ENCODE results near the gene NPAT. TPM values are rescaled to one million over a fixed set of nuclear protein-coding genes. Genes with fewer than 3 reads are reported as not detected.

NPAT gene
- total RNA-seq, 4 donors from 2014 or later = 5.4 to 10.6 (median 7.5) TPM

DNA sequence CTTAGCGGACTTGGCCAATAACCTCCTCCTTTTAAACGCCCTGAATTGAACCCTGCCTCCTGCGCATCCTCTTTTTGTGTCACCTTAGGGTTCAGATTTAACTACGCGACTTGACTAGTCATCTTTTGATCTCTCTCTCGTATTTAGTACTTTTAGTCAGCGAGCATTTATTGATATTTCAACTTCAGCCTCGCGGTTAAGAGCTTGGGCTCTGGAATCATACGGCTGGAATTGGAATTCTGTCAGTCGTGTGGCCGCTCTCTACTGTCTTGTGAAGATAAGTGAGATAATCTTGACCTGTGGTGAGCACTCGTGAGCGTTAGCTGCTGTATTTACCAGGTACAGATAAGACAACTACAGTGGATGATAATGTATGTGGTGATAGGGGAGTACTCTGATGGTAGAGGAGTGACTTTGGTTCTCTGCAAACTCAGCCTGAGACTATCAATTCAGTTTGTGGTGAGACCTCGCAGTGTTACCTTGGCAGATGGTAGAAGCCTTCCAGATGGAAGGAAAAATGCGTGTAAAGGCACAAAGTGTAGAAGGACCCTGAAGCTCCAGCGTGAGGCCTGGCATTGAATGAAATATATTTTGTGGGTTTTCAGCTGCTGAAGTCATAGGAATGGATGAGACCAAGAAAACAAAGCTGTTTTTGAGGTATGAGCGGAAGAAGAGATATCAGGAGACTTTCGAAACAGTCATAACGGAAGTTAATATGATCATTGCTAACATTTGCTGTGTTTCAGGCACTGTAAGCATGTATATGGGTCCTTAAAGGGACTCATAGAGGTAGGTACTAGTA is 1.1 kb upstream of the NPAT start:
- in situ Hi-C loops (cut with MboI; ENCODE audit: low sequenced_read_pairs in 4 of 4) (loop anchor here in 2 of 4 donors (5.0 to 10.0 kb wide), 3 partner anchors 99 to 244 kb away; partner anchors contain the start of genes ACAT1 (in 2 of the 2), C11orf65 (in 1 of the 2) and CUL5 (in 1 of the 2)), intact Hi-C loops (cut with DNase I; ENCODE audit: low total_unique reads) (loop anchor here (2.0 to 10.0 kb wide), 5 partner anchors 243 to 769 kb away; partner anchors contain the start of genes ALKBH8, C11orf65, CWF19L2 and DDX10)
- Histone ChIP-seq H3K27me3 (no peaks in the 10 kb centered on the region), H3K4me3 (peak overlapping the region; percentile 59 to 92 (median 87)), H3K9me3 (no peaks in the 10 kb centered on the region), H3K4me1 (peaks cover 30 to 36% of the 10 kb centered on the region in 2 donors), H3K36me3 (peaks cover 0 to 4% of the 10 kb centered on the region in 2 donors), H3K27ac (peak overlapping the region; percentile 86 to 99 (median 96))
- DNase-seq = no peak
- peak in 1 of 2 donors; percentile 3 for ATAC-seq
- no peak for TF ChIP-seq POLR2A (IDR thresholded peaks at IDR 0.05)

DNA sequence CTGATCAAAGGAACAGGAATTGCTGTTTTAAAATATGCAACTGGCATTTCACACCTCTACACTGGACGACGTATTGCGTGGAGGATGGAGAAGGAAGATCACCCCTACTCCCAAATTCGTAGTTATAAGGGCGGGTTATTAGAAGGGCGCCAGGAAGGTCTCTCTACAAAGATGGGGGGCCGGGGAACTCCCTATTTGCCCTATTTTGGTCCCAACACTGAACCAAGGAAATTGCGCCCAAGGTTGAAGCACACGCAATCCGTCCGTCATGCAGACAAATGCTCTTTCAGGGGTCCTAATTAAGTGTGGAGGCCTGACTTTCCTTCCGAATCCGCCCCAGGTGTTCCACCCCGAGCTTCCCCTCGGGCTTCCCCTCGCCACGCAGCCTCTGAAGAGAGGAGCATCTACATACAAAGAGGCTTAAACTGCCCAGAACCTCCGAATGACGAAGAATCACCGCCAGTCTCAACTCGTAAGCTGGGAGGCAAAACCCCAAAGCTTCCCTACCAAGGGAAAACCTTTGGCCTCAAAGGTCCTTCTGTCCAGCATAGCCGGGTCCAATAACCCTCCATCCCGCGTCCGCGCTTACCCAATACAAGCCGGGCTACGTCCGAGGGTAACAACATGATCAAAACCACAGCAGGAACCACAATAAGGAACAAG is 396 bp downstream of the NPAT start:
- in situ Hi-C loops (cut with MboI; ENCODE audit: low sequenced_read_pairs in 4 of 4) = loop anchor here in 2 of 4 donors (5.0 to 10.0 kb wide), 3 partner anchors 97 to 245 kb away; partner anchors contain the start of genes ACAT1 (in 2 of the 2), C11orf65 (in 1 of the 2) and CUL5 (in 1 of the 2)
- Histone ChIP-seq H3K4me1 (peaks cover 27 to 43% of the 10 kb centered on the region in 2 donors), H3K9me3 (no peaks in the 10 kb centered on the region), H3K27me3 (no peaks in the 10 kb centered on the region), H3K36me3 (no peaks in the 10 kb centered on the region), H3K4me3 (peak overlapping the region; percentile 59 to 92 (median 88)), H3K27ac (peak overlapping the region; percentile 86 to 99 (median 96))
- DNase-seq (no peak), ATAC-seq (peak in 1 of 2 donors; percentile 23)
- intact Hi-C loops (cut with DNase I; ENCODE audit: low total_unique reads) = loop anchor here (1.0 to 10.0 kb wide), 7 partner anchors 101 to 767 kb away; partner anchors contain the start of genes ACAT1, ALKBH8, C11orf65 and CUL5
- TF ChIP-seq, protein P1, sequence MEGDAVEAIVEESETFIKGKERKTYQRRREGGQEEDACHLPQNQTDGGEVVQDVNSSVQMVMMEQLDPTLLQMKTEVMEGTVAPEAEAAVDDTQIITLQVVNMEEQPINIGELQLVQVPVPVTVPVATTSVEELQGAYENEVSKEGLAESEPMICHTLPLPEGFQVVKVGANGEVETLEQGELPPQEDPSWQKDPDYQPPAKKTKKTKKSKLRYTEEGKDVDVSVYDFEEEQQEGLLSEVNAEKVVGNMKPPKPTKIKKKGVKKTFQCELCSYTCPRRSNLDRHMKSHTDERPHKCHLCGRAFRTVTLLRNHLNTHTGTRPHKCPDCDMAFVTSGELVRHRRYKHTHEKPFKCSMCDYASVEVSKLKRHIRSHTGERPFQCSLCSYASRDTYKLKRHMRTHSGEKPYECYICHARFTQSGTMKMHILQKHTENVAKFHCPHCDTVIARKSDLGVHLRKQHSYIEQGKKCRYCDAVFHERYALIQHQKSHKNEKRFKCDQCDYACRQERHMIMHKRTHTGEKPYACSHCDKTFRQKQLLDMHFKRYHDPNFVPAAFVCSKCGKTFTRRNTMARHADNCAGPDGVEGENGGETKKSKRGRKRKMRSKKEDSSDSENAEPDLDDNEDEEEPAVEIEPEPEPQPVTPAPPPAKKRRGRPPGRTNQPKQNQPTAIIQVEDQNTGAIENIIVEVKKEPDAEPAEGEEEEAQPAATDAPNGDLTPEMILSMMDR (IDR thresholded peaks at IDR 0.05 in 4 of 5, conservative IDR thresholded peaks at IDR 0.05 in 1 of 5) = no peak
- TF ChIP-seq POLR2A (IDR thresholded peaks at IDR 0.05) = no peak

DNA sequence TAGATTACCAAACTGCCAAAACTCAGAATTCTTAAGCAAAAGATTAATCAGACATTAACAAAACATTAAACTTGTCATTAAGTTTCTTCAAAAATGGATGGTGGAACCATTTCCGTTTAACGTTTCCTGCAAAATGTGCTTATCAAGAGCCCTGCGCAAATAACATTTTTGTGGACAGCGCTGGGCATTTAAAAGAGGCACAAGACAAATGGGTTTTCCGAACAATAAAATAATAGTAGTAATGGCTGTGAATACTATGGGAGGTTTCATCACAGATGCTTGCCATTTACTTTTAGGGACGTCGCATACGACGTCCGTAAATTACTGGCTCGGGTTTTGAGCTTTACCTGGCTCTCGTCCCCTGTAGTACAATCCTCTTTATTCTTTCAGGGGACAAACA is 1.1 kb downstream of the NPAT start:
- in situ Hi-C loops (cut with MboI; ENCODE audit: low sequenced_read_pairs in 4 of 4) (loop anchor here in 2 of 4 donors (5.0 to 10.0 kb wide), 3 partner anchors 97 to 246 kb away; partner anchors contain the start of genes ACAT1 (in 2 of the 2), C11orf65 (in 1 of the 2) and CUL5 (in 1 of the 2)), intact Hi-C loops (cut with DNase I; ENCODE audit: low total_unique reads) (loop anchor here (5.0 to 10.0 kb wide), 3 partner anchors 509 to 767 kb away; partner anchors contain the start of genes ALKBH8, CWF19L2 and SLN)
- DNase-seq = no peak
- ATAC-seq = no peak
- Histone ChIP-seq H3K9me3 (no peaks in the 10 kb centered on the region), H3K36me3 (no peaks in the 10 kb centered on the region), H3K4me1 (peaks cover 27 to 49% of the 10 kb centered on the region in 2 donors), H3K27me3 (no peaks in the 10 kb centered on the region), H3K27ac (peak overlapping the region; percentile 86 to 99 (median 96)), H3K4me3 (peak overlapping the region; percentile 59 to 92 (median 88))
- TF ChIP-seq, protein P1 (IDR thresholded peaks at IDR 0.05 in 4 of 5, conservative IDR thresholded peaks at IDR 0.05 in 1 of 5) = no peak
- no peak for TF ChIP-seq POLR2A (IDR thresholded peaks at IDR 0.05)

DNA sequence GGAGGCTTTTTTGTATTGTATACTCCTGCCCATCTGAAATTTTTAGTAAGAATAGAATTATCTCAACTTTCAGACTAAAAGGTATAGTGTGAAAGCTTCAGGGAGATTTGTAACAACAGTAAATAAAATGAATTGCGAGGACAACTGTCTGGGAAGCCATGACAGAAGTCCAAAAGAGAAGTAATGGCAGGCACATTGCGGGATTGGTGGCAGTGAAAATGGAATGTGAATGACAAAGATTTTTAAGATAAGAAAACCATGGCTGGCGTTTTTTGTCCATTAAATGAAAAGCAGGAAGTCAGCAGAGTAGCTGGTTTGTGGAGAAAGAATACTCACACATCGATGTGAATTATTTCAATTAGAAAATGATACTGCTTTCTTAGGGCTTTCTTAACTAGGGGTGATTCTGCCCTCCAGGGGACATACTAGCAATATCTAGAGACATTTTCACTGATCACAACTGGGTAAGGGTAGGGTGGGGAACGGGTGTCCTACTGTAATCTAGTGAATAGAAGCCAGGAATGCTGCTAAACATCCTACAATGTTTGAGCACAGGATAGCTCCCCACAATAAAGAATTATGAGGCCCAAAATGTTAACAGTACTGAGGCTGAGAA is 1.6 kb downstream of the NPAT start:
- intact Hi-C loops (cut with DNase I; ENCODE audit: low total_unique reads) = loop anchor here (5.0 to 10.0 kb wide), 3 partner anchors 509 to 766 kb away; partner anchors contain the start of genes ALKBH8, CWF19L2 and SLN
- in situ Hi-C loops (cut with MboI; ENCODE audit: low sequenced_read_pairs in 4 of 4) = loop anchor here in 2 of 4 donors (5.0 to 10.0 kb wide), 3 partner anchors 96 to 246 kb away; partner anchors contain the start of genes ACAT1 (in 2 of the 2), C11orf65 (in 1 of the 2) and CUL5 (in 1 of the 2)
- DNase-seq (no peak), ATAC-seq (no peak)
- Histone ChIP-seq H3K9me3 (no peaks in the 10 kb centered on the region), H3K36me3 (no peaks in the 10 kb centered on the region), H3K27me3 (no peaks in the 10 kb centered on the region), H3K27ac (peak overlapping the region; percentile 86 to 99 (median 96)), H3K4me1 (peaks cover 27 to 51% of the 10 kb centered on the region in 2 donors), H3K4me3 (peak overlapping the region; percentile 59 to 92 (median 88))
- TF ChIP-seq POLR2A (IDR thresholded peaks at IDR 0.05) = no peak
- TF ChIP-seq, protein P1 (IDR thresholded peaks at IDR 0.05 in 4 of 5, conservative IDR thresholded peaks at IDR 0.05 in 1 of 5) = no peak
